Skeletal muscle satellite cell (primary cell): ENCODE results near the gene UBXN4. TPM values are rescaled to one million over a fixed set of nuclear protein-coding genes. Genes with fewer than 3 reads are reported as not detected.

Source experiments
- H3K27me3 ChIP-seq: 2 replicates; pipeline ENCODE4 v1.7.0; 2013; ENCODE audit warnings: low read length; ENCODE audit not compliant: control insufficient read depth, insufficient read depth
- H3K36me3 ChIP-seq: 2 replicates; pipeline ENCODE4 v1.7.0; 2013; ENCODE audit warnings: mild to moderate bottlenecking, control low read depth, low read length; ENCODE audit not compliant: insufficient read depth
- H3K4me1 ChIP-seq: 2 replicates; pipeline ENCODE4 v1.7.0; 2013; ENCODE audit warnings: low read length; ENCODE audit not compliant: control insufficient read depth, insufficient read depth
- H3K4me2 ChIP-seq: 2 replicates; pipeline ENCODE4 v1.7.0; 2013; ENCODE audit warnings: mild to moderate bottlenecking, low read length
- H3K4me3 ChIP-seq: 2 replicates; pipeline ENCODE4 v1.7.0; 2013; ENCODE audit warnings: low read length
- H3K9ac ChIP-seq: 2 replicates; pipeline ENCODE4 v1.7.0; 2013; ENCODE audit warnings: mild to moderate bottlenecking, low read depth, low read length, moderate library complexity
- H3K9me3 ChIP-seq: replicated peaks from 2 replicates; pipeline ENCODE4 v1.7.0; 2013; ENCODE audit warnings: mild to moderate bottlenecking, control low read depth, low read length
- small RNA-seq: library from RNA; depleted of rRNA; stranded (forward); fragments of <200 nt; gene quantifications from one replicate; pipeline ENCODE3, GENCODE V24; 2012

Gene UBXN4

GRCh38 chr2:135829378-135830135 lies 87.9 kb downstream of the UBXN4 start:
- H3K36me3 ChIP-seq, result no peaks in the 10 kb centered on the region
- H3K9me3 ChIP-seq, result no peaks in the 10 kb centered on the region
- no peaks in the 10 kb centered on the region for H3K27me3 ChIP-seq
- H3K4me3 ChIP-seq, result no peak overlapping the region
- no peak overlapping the region for H3K4me2 ChIP-seq
- H3K4me1 ChIP-seq, result no peaks in the 10 kb centered on the region
- H3K9ac ChIP-seq, result no peak overlapping the region

- H3K4me2 ChIP-seq, result no peak overlapping the region
- H3K4me3 ChIP-seq, result no peak overlapping the region
- no peak overlapping the region for H3K9ac ChIP-seq
- no peaks in the 10 kb centered on the region for H3K27me3 ChIP-seq
- H3K9me3 ChIP-seq, result no peaks in the 10 kb centered on the region
- no peaks in the 10 kb centered on the region for H3K4me1 ChIP-seq
- no peaks in the 10 kb centered on the region for H3K36me3 ChIP-seq
These were observed 89.6 kb downstream of the UBXN4 start for GRCh38 chr2:135831180-135831812.

GRCh38 chr2:135832891-135833290 lies 91.2 kb downstream of the UBXN4 start:
- H3K27me3 ChIP-seq, result no peaks in the 10 kb centered on the region

More at GRCh38 chr2:135832891-135833290, 91.2 kb downstream of the UBXN4 start:
- Histone ChIP-seq H3K4me3 (no peak overlapping the region), H3K36me3 (no peaks in the 10 kb centered on the region), H3K4me2 (no peak overlapping the region), H3K9me3 (no peaks in the 10 kb centered on the region), H3K4me1 (no peaks in the 10 kb centered on the region), H3K9ac (no peak overlapping the region)

Small RNA genes within 50 kb of the gene (small RNA-seq; reads per million reads assigned to genes)
- gene RF00019, result not detected
